ENCODE results near the gene NCF2. TPM values are rescaled to one million over a fixed set of nuclear protein-coding genes. Genes with fewer than 3 reads are reported as not detected.

NCF2 gene
- total RNA-seq, 1 experiment from 2014 or later = 0.14 TPM

DNA sequence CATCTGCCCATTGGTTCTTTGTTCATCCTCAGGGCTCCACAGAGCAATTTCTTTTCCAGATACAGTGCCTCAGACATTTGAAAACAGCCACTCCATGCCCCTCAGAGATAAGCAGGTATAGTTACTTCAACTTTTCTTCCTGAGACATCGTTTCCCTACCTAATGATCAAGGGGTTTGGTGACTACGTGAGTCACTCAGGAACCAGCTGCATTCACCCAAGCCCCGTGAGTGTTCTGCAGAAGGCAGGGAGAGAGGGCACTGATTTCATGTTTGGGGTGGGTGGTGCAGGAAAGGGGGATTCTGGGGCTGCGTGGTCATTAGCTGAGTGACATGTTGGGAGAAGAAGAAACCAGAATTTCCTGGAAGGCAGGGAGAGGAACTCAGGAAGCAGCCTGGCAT lies 25.0 kb downstream of the NCF2 start:
- Histone ChIP-seq H3K27me3 (ENCODE audit: control insufficient read depth, insufficient read depth, low read length) (no peaks in the 10 kb centered on the region), H3K36me3 (replicated peaks; ENCODE audit: control insufficient read depth, insufficient read depth, low read length) (no peaks in the 10 kb centered on the region), H3K4me3 (ENCODE audit: insufficient read depth, low read depth, low read length) (no peak overlapping the region)
- DNase-seq = no peak

DNA sequence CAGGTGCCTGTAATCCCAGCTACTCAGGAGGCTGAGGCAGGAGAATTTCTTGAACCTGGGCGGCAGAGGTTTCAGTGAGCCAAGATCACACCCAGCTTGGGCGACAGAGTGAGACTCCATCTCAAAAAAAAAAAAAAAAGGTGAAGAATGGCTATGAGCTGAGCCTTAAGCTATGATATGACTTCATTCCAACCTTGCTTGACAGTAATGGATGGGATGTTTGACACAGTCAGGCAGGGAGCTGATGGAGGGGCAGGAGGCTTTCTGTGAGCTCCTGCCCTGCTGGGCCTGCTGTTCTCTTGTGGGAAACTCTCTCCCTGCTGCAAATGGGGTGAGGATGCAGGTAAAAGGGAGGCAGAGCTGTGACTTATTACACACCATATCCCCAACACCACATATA lies 27.6 kb downstream of the NCF2 start:
- no peaks in the 10 kb centered on the region for H3K36me3 ChIP-seq (replicated peaks; ENCODE audit: control insufficient read depth, insufficient read depth, low read length)
- H3K27me3 ChIP-seq (ENCODE audit: control insufficient read depth, insufficient read depth, low read length) = no peaks in the 10 kb centered on the region
- no peak overlapping the region for H3K4me3 ChIP-seq (ENCODE audit: insufficient read depth, low read depth, low read length)
- DNase-seq = no peak

DNA sequence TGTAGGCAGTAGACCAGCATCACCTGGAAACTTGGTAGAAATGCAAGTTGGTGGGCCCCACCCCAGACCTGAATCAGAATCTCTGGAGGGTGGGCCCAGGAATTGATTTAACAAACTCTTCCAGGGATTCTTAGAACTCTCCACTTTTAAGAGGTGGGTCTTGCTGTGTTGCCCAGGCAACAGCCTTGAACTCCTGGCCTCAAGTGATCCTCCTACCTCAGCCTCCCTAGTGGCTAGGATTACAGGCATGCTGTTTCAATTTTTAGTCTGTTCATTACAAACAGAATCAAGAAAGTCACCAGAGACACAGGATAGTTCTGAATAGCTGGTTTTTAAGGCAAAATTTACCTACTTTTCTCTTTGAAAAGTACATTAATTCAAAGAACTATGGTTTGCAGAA lies 31.2 kb downstream of the NCF2 start:
- no peak for DNase-seq
- Histone ChIP-seq H3K27me3 (ENCODE audit: control insufficient read depth, insufficient read depth, low read length) (no peaks in the 10 kb centered on the region), H3K36me3 (replicated peaks; ENCODE audit: control insufficient read depth, insufficient read depth, low read length) (no peaks in the 10 kb centered on the region), H3K4me3 (ENCODE audit: insufficient read depth, low read depth, low read length) (no peak overlapping the region)

DNA sequence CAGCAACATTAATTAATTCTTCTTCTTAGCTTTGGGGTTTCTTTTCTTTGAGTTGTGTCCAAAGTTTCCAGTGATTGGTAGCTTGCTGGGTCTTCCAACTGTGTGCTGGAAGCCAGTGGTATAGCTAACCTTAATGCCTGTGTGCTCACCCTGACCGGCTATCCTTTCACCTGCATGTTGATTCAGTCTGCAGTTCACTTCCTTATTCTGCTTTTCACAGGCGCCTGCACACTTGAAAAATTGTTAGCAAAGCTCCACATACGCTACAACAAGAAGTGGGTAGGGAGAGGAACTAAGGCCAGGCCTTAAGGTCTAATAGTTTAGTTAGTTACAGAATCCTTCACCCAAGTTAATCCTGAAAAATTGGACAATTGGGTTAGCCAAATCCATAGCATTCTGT lies 35.7 kb downstream of the NCF2 start:
- H3K27me3 ChIP-seq (ENCODE audit: control insufficient read depth, insufficient read depth, low read length) = no peaks in the 10 kb centered on the region
- peaks cover 9% of the 10 kb centered on the region for H3K36me3 ChIP-seq (replicated peaks; ENCODE audit: control insufficient read depth, insufficient read depth, low read length)
- DNase-seq = no peak
- H3K4me3 ChIP-seq (ENCODE audit: insufficient read depth, low read depth, low read length) = no peak overlapping the region

DNA sequence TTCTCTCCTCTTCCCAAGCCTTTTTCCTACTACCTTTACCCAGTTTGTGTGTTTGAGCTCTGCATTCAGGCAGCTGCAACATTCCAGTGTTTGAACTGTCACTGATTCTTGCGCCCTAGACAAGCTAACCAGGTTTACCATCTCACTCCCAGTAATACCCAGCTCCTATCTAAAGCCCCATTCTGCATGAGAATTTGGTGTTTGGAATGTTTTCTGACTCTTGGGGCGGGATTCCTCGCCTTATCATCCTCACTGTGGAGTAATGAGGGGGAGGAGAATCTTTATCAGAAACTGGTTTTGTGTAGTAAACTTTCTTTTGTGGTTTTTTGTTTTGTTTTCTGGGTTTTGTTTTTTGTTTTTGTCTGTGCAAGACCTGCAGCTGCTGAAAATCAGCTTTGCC lies 36.5 kb downstream of the NCF2 start:
- no peak overlapping the region for H3K4me3 ChIP-seq (ENCODE audit: insufficient read depth, low read depth, low read length)
- DNase-seq = no peak
- peaks cover 10% of the 10 kb centered on the region for H3K36me3 ChIP-seq (replicated peaks; ENCODE audit: control insufficient read depth, insufficient read depth, low read length)
- no peaks in the 10 kb centered on the region for H3K27me3 ChIP-seq (ENCODE audit: control insufficient read depth, insufficient read depth, low read length)

DNA sequence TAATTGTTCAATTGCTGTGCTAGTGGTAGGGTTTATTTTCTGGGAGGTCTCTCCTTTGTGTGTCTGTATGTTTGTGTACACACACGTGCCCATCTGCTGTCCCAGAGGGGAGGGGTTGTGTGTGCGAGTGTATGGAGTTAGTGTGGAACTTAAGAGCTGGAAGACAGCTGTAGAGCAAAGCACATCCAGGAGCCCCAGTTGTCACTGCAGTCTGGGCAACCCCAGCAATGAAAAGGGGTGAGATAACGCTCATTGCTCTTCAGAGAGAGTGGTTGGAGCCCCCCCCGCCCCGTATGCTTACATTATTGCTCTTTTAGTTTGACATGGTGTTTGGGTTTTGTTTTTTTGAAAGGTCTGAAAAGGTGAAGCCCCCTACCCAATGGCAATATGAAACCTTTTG lies 36.9 kb downstream of the NCF2 start:
- no peak overlapping the region for H3K4me3 ChIP-seq (ENCODE audit: insufficient read depth, low read depth, low read length)
- DNase-seq = no peak
- H3K27me3 ChIP-seq (ENCODE audit: control insufficient read depth, insufficient read depth, low read length) = no peaks in the 10 kb centered on the region
- peaks cover 10% of the 10 kb centered on the region for H3K36me3 ChIP-seq (replicated peaks; ENCODE audit: control insufficient read depth, insufficient read depth, low read length)

DNA sequence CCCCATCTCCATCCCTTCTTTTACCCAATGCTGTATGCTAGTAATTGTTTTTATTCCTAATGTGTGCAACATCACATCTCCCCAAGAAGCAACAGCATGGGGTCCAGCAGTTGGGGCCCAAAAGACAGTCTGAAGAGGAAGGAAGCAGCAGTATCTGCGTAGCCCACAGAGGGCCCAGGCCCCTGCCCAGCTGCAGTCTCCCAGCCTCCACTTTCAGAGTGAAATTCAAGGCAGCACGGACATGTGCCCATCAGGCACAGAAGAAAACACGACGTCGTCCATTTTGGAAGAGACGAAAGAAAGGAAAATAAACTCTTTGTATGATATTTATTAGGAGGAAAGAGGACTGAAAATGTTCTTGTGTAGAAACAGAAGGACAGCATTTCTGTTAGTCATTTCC lies 37.4 kb downstream of the NCF2 start:
- no peak for DNase-seq
- H3K36me3 ChIP-seq (replicated peaks; ENCODE audit: control insufficient read depth, insufficient read depth, low read length) = peaks cover 10% of the 10 kb centered on the region
- no peak overlapping the region for H3K4me3 ChIP-seq (ENCODE audit: insufficient read depth, low read depth, low read length)

DNA sequence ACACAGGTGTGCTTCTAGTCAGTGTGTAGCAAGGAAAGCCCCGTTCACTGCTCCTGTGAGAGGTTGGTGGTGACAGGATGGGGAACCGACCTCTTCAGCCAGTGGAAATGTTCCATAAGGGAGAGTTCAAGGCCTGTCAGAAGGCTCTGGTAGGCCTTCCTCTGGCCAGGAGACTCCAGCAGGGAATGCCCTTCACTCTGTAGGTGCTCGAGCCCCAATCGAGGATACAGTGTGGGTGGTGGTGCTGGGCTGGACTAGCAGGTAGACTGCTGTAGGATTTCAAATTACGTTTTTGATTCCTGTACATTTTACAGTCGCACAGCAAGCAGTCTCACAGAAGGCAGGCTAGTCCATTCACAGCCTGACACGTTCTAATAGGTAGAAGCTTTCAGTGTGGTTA lies 37.8 kb downstream of the NCF2 start:
- Histone ChIP-seq H3K36me3 (replicated peaks; ENCODE audit: control insufficient read depth, insufficient read depth, low read length) (peaks cover 12% of the 10 kb centered on the region), H3K4me3 (ENCODE audit: insufficient read depth, low read depth, low read length) (no peak overlapping the region)

More for the DNA sequence above, 37.4 kb downstream of the NCF2 start:
- no peaks in the 10 kb centered on the region for H3K27me3 ChIP-seq (ENCODE audit: control insufficient read depth, insufficient read depth, low read length)

DNA sequence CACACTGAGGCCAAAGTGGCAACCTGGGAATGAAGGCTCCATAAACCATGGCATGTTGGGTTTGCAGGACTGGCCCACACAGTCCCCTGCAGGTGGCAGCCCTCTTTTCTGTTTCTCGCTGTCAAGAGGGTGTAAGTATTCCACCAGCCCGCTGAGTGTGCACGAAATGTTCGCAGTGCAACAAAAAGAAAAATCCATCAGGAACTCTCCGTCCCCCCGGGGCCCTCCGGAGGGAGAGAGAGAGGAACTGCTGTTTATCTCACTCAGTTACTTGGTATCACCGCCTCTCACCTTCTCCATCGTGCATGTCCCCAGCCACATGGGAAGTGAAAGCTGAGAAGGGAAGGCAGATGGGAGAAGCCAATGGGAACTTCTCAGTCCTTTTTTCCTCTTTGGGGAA lies 38.3 kb downstream of the NCF2 start:
- Histone ChIP-seq H3K36me3 (replicated peaks; ENCODE audit: control insufficient read depth, insufficient read depth, low read length) (peaks cover 12% of the 10 kb centered on the region), H3K4me3 (ENCODE audit: insufficient read depth, low read depth, low read length) (no peak overlapping the region), H3K27me3 (ENCODE audit: control insufficient read depth, insufficient read depth, low read length) (no peaks in the 10 kb centered on the region)
- DNase-seq = no peak

More for the DNA sequence above, 37.8 kb downstream of the NCF2 start:
- no peak for DNase-seq
- no peaks in the 10 kb centered on the region for H3K27me3 ChIP-seq (ENCODE audit: control insufficient read depth, insufficient read depth, low read length)

DNA sequence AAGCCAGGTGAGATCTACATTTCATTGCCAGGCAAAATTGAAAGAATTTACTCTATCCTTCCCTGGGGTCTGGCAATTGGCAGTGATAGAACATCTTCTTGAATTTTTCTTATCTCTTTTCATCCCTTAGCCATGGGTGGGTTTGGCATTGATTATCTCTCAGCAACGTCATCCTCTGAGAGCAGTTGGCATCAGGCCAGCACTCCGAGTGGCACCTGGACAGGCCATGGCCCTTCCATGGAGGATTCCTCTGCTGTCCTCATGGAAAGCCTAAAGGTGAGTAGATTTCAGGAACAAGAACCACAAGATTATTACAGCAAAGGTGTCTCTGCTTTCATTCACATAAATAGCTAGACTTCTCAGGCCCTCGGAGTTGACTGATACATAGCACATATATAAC lies 39.3 kb downstream of the NCF2 start:
- Histone ChIP-seq H3K36me3 (replicated peaks; ENCODE audit: control insufficient read depth, insufficient read depth, low read length) (peaks cover 14% of the 10 kb centered on the region), H3K4me3 (ENCODE audit: insufficient read depth, low read depth, low read length) (no peak overlapping the region), H3K27me3 (ENCODE audit: control insufficient read depth, insufficient read depth, low read length) (no peaks in the 10 kb centered on the region)
- no peak for DNase-seq

DNA sequence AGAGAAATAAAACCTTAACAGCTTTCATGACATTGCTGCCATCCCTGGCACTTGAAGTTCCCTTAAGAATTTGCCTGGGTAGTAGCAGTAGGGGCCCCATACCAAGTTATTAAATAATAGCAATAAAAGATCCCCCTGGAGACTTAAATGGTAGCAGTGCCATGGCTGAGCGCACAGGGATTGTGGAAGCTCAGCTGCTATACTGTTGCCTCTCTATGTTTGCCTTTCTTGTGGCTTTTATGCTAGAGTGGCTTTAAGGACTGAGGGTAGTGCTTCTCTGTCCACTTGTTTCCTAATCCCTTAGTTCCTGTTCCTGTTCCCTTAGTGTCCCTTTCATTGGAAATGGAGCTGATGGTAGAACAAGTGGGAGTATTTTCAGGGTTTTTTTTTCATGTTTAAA lies 42.1 kb downstream of the NCF2 start:
- H3K4me3 ChIP-seq (ENCODE audit: insufficient read depth, low read depth, low read length) = no peak overlapping the region
- no peak for DNase-seq

DNA sequence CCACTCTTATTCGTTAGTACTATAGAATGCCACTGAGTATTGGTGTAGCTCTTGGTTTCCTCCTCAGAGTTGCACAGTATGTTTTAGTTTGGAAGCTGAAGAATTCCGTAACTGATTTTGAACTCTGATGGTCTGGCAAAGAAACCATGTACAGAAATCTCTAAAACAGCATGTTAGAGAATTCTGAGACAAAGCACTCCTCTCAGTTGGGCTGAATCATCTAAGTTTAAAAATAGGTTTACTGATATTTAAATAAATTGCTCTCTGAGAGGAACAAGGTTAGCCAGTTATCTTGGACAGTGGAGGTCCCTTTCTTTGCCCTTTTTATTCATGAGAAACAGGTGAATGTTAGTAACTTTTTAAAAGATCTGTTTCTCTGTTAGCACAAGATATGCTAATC lies 43.8 kb downstream of the NCF2 start:
- Histone ChIP-seq H3K4me3 (ENCODE audit: insufficient read depth, low read depth, low read length) (no peak overlapping the region), H3K27me3 (ENCODE audit: control insufficient read depth, insufficient read depth, low read length) (no peaks in the 10 kb centered on the region), H3K36me3 (replicated peaks; ENCODE audit: control insufficient read depth, insufficient read depth, low read length) (peaks cover 22% of the 10 kb centered on the region)
- no peak for DNase-seq

More for the DNA sequence above, 42.1 kb downstream of the NCF2 start:
- Histone ChIP-seq H3K36me3 (replicated peaks; ENCODE audit: control insufficient read depth, insufficient read depth, low read length) (peaks cover 22% of the 10 kb centered on the region), H3K27me3 (ENCODE audit: control insufficient read depth, insufficient read depth, low read length) (no peaks in the 10 kb centered on the region)

DNA sequence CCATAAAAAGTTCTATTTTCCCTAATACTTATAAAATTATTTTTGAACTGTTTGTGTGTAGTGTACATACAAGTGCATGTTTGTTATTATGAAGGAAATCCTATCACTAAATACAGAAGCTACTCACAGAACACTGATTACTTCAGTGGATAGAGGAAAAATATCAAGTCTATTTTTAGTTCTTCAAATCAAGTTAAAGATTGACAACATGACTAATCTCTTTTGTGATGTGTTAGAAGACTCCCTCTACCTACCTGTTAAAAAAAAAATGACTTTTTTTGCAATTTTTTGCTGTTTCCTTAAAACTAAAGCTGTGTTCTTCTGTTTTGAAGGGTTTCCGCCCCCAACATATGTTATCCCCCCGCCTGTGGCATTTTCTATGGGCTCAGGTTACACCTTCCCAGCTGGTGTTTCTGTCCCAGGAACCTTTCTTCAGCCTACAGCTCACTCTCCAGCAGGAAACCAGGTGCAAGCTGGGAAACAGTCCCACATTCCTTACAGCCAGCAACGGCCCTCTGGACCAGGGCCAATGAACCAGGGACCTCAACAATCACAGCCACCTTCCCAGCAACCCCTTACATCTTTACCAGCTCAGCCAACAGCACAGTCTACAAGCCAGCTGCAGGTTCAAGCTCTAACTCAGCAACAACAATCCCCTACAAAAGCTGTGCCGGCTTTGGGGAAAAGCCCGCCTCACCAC lies 45.5 kb downstream of the NCF2 start:
- Histone ChIP-seq H3K4me3 (ENCODE audit: insufficient read depth, low read depth, low read length) (no peak overlapping the region), H3K36me3 (replicated peaks; ENCODE audit: control insufficient read depth, insufficient read depth, low read length) (peaks cover 24% of the 10 kb centered on the region), H3K27me3 (ENCODE audit: control insufficient read depth, insufficient read depth, low read length) (no peaks in the 10 kb centered on the region)
- DNase-seq = no peak

DNA sequence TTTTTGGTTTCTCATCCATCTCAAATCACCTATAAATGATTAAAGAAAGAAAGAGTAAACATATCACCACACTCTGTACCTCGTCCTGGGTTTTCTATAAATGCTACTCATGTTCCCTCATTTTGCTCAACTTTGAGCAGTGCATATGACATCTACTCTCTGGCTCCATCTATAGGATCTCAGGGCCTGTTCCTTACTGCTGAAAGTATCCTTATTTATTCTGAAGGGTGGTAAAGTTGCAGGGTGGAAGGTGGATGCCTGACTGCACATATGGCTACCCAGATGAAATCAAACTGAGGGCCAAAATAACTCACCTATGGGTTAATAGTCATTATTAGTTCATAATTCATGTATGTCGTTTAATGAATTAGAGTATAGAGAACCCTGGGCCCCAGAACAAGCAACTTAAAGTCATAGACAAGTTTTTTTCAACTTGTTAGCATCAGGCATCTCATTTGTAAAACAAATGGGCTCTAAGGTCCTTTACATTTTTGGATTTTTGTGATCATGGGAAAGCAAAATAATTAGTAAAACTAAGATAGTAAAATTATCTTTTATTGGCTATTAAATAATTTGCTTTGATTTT lies 46.5 kb downstream of the NCF2 start:
- H3K4me3 ChIP-seq (ENCODE audit: insufficient read depth, low read depth, low read length) = no peak overlapping the region
- no peak for DNase-seq
- peaks cover 22% of the 10 kb centered on the region for H3K36me3 ChIP-seq (replicated peaks; ENCODE audit: control insufficient read depth, insufficient read depth, low read length)
- H3K27me3 ChIP-seq (ENCODE audit: control insufficient read depth, insufficient read depth, low read length) = no peaks in the 10 kb centered on the region

DNA sequence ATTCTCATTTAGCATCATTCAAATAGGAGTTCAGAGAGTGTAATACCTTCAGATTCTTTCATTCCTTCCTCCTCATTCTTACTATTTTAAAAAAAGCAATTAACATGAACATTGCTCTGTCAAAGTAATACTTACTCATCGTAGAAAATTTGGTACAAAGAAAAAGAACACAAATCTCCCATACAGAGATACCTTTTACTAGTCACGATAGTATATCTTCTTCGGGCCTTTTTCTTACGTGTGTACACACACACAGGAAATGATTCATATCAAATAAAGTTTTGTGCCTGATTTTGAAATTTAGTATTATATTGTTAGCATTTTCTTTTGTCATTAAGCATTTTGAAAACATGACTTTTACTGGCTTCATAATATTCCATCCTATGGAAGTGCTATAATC lies 52.9 kb downstream of the NCF2 start:
- H3K4me3 ChIP-seq (ENCODE audit: insufficient read depth, low read depth, low read length) = no peak overlapping the region
- H3K36me3 ChIP-seq (replicated peaks; ENCODE audit: control insufficient read depth, insufficient read depth, low read length) = peaks cover 21% of the 10 kb centered on the region
- DNase-seq = no peak
- no peaks in the 10 kb centered on the region for H3K27me3 ChIP-seq (ENCODE audit: control insufficient read depth, insufficient read depth, low read length)
